Ectodermal cell (in vitro differentiated cells): Measurements from ENCODE around the gene C10orf105.

Experiments used
- H3K27ac ChIP-seq: 2 replicates; pipeline ENCODE4 v1.7.0; 2013; ENCODE audit warnings: mild to moderate bottlenecking, low read depth, low read length; ENCODE audit not compliant: insufficient read depth, poor library complexity, severe bottlenecking
- H3K27me3 ChIP-seq: 2 replicates; pipeline ENCODE4 v1.7.0; 2013; ENCODE audit warnings: mild to moderate bottlenecking, low read length; ENCODE audit not compliant: insufficient read depth, control insufficient read depth, poor library complexity, severe bottlenecking
- H3K36me3 ChIP-seq: one replicate; pipeline ENCODE4 v1.7.0; 2013; ENCODE audit warnings: low read length; ENCODE audit not compliant: control insufficient read depth, insufficient read depth
- H3K4me1 ChIP-seq: one replicate; pipeline ENCODE4 v1.7.0; 2013; ENCODE audit warnings: low read length; ENCODE audit not compliant: control insufficient read depth, insufficient read depth
- H3K4me3 ChIP-seq: 2 replicates; pipeline ENCODE4 v1.7.0; 2013; ENCODE audit warnings: low read depth, low read length, control low read depth; ENCODE audit not compliant: insufficient read depth
- H3K9me3 ChIP-seq: 2 replicates; pipeline ENCODE4 v1.7.0; 2013; ENCODE audit warnings: mild to moderate bottlenecking, low read length, moderate library complexity; ENCODE audit not compliant: control insufficient read depth
- WGBS, 2 experiments: methylation state at CpG; one replicate each; pipeline ENCODE4 v1.1.7; 2013; ENCODE audit warnings: missing lambda C conversion rate in 2 of 2; 5-methylcytosine and 5-hydroxymethylcytosine counted together

C10orf105 gene

DNA sequence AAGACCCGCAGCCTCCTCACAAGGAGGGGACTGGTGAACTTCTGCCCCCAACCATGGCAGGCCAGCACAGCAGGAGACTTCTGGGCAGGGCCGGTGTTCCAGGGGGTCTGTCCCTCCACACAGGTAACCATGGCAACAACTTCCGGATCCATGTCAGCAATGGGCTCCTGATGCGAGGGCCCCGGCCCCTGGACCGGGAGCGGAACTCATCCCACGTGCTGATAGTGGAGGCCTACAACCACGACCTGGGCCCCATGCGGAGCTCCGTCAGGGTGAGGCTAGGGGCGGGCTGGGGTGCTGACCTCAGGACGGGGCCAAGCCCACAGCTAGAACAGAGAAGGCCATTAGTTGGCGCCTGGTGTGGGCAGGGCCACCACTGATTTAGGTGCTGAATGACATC, 5.7 kb upstream of the C10orf105 start:
- Histone ChIP-seq H3K4me3 (no peak overlapping the region), H3K36me3 (no peaks in the 10 kb centered on the region), H3K27me3 (no peaks in the 10 kb centered on the region), H3K27ac (no peak overlapping the region), H3K4me1 (peaks cover 11% of the 10 kb centered on the region), H3K9me3 (no peaks in the 10 kb centered on the region)
- WGBS, 2 experiments, result 90 to 92% methylated on average over 14 of the region's 14 CpGs

DNA sequence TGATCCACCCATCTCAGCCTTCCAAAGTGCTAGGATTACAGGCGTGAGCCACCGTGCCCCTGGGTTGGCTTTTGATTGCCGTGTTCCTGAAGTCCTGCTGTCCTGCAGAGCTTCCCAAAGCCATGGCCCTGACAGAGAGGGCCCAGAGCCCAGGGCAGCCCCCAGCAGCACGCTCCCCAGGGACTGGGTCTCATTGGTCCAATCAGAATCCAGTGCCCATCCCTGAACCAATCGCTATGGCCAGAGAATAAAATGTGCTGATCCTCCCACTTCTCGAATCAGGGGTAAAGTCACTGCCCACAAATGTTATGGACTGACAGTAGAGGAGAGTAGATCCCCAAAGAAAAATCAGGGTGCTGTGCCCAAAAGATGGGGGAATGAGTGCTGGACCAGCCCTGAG, 5.0 kb upstream of the C10orf105 start:
- Histone ChIP-seq H3K4me3 (no peak overlapping the region), H3K9me3 (no peaks in the 10 kb centered on the region), H3K27me3 (no peaks in the 10 kb centered on the region), H3K36me3 (no peaks in the 10 kb centered on the region), H3K4me1 (peaks cover 18% of the 10 kb centered on the region), H3K27ac (no peak overlapping the region)
- 94% methylated on average over 6 of the region's 6 CpGs for WGBS, 2 experiments

GRCh38 chr10:71723311-71723710, 3.7 kb upstream of the C10orf105 start:
- WGBS, 2 experiments, result 93 to 96% methylated on average over 11 of the region's 11 CpGs
- H3K27me3 ChIP-seq, result no peaks in the 10 kb centered on the region
- H3K9me3 ChIP-seq, result no peaks in the 10 kb centered on the region
- no peak overlapping the region for H3K27ac ChIP-seq
- no peaks in the 10 kb centered on the region for H3K36me3 ChIP-seq
- no peak overlapping the region for H3K4me3 ChIP-seq
- peaks cover 16% of the 10 kb centered on the region for H3K4me1 ChIP-seq

- WGBS, 2 experiments, result 84 to 94% methylated on average over 1 of the region's 1 CpG
- no peak overlapping the region for H3K4me3 ChIP-seq
- H3K27me3 ChIP-seq, result no peaks in the 10 kb centered on the region
- H3K9me3 ChIP-seq, result no peaks in the 10 kb centered on the region
- H3K4me1 ChIP-seq, result peaks cover 13% of the 10 kb centered on the region
- H3K36me3 ChIP-seq, result no peaks in the 10 kb centered on the region
- H3K27ac ChIP-seq, result no peak overlapping the region
Measured at GRCh38 chr10:71722849-71723248, 3.3 kb upstream of the C10orf105 start.

DNA sequence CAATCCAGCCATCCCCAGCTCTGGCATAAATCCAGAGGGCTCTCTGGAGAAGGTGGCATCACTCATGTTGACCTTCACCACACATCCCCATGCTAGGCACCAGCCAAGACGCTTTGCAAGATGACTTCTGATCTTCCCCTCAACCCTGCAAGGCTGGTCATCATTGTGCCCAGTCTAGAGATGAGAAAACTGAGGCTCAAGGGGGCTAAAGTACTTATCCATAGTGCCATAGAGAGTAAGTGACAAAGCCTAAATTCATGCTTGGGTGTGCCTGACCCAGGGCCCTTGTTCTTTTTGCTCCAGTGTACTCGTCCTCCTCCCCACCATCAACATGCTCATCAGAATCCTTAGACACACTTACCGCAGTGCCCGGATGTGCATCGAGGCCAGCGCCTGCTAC, 1.7 kb upstream of the C10orf105 start:
- H3K27ac ChIP-seq, result no peak overlapping the region

DNA sequence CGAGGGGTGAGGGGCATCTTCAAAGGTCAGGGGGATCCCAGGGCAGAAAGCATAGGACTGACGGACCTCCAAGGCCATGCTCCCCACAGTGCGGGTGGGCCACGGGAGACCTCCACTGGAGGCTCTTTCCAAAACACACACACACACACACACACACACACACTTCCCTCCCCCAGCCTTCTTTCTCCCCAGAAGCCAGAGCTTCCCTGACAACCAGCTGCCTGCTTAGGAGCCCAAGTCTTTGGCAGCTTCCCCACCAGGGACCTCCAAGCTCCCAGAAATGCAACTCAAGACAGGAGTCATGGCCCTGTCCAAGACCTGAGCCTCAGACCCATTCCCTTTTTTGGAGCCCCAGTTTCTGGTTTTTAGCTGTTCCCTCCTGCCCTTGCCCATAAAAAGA, 710 bp upstream of the C10orf105 start:
- no peak overlapping the region for H3K27ac ChIP-seq
- no peak overlapping the region for H3K4me3 ChIP-seq
- 71 to 79% methylated on average over 4 of the region's 4 CpGs for WGBS, 2 experiments
- H3K36me3 ChIP-seq, result no peaks in the 10 kb centered on the region
- no peaks in the 10 kb centered on the region for H3K9me3 ChIP-seq
- H3K27me3 ChIP-seq, result no peaks in the 10 kb centered on the region
- peaks cover 13% of the 10 kb centered on the region for H3K4me1 ChIP-seq

More for the DNA sequence above, 1.7 kb upstream of the C10orf105 start:
- H3K9me3 ChIP-seq, result no peaks in the 10 kb centered on the region
- H3K4me1 ChIP-seq, result peaks cover 13% of the 10 kb centered on the region
- H3K36me3 ChIP-seq, result no peaks in the 10 kb centered on the region
- no peaks in the 10 kb centered on the region for H3K27me3 ChIP-seq
- 90 to 94% methylated on average over 6 of the region's 6 CpGs for WGBS, 2 experiments
- H3K4me3 ChIP-seq, result no peak overlapping the region

DNA sequence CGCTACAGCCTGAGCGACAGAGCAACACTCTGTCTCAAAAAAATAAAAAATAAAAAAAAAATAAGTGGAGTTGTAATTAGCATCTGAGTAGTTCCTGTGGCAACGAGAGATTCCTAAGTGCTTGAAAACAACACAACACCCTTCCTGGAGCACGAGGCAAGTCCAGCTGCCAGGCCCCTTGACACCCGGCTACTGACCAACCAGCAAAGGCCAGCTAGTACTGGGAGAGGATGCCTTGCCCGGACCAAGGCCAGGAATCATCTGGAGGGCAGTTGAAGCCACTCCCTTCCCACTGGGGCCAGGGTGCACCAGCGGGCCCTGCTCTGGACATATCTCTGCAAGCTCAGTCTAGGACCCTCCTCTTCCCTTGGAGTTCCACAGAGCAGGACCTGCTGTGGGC, 536 bp downstream of the C10orf105 start:
- Histone ChIP-seq H3K27ac (no peak overlapping the region), H3K4me1 (peaks cover 13% of the 10 kb centered on the region), H3K9me3 (no peaks in the 10 kb centered on the region), H3K36me3 (no peaks in the 10 kb centered on the region), H3K27me3 (no peaks in the 10 kb centered on the region), H3K4me3 (no peak overlapping the region)
- WGBS, 2 experiments, result 87 to 89% methylated on average over 5 to 7 of the region's 7 CpGs

- Histone ChIP-seq H3K4me1 (peaks cover 20% of the 10 kb centered on the region), H3K36me3 (no peaks in the 10 kb centered on the region), H3K9me3 (no peaks in the 10 kb centered on the region), H3K4me3 (no peak overlapping the region), H3K27me3 (no peaks in the 10 kb centered on the region), H3K27ac (no peak overlapping the region)
- WGBS, 2 experiments, result 84 to 86% methylated on average over 10 of the region's 10 CpGs
Measured at GRCh38 chr10:71718165-71718698, 1.3 kb downstream of the C10orf105 start.

DNA sequence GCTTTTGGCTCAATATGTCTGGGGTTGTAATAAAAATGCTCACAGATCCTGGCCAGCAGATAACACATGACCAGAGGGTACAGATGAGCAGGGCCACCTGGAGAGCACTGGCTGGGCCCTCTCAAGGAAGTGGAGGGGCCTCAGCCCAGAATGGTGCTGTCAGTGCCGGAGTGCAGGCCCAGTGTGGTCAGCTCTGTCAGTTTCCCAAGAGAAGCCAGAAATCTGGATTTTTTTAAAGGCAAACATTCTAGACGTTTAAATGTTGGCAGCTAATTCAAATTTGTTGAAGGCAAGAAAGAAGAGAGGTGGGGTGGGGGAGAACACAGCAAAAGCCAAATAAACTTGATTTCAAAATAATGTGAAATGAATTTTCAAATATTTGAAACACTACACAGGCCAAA, 2.0 kb downstream of the C10orf105 start:
- Histone ChIP-seq H3K27ac (no peak overlapping the region), H3K4me1 (peaks cover 24% of the 10 kb centered on the region), H3K36me3 (no peaks in the 10 kb centered on the region), H3K9me3 (no peaks in the 10 kb centered on the region), H3K4me3 (no peak overlapping the region), H3K27me3 (no peaks in the 10 kb centered on the region)
- WGBS, 2 experiments, result 92 to 94% methylated on average over 2 of the region's 2 CpGs

GRCh38 chr10:71717056-71717455, 2.5 kb downstream of the C10orf105 start:
- H3K27ac ChIP-seq, result no peak overlapping the region
- H3K36me3 ChIP-seq, result no peaks in the 10 kb centered on the region
- H3K9me3 ChIP-seq, result no peaks in the 10 kb centered on the region
- no peak overlapping the region for H3K4me3 ChIP-seq
- peaks cover 24% of the 10 kb centered on the region for H3K4me1 ChIP-seq
- WGBS, 2 experiments, result 86 to 88% methylated on average over 4 of the region's 4 CpGs
- H3K27me3 ChIP-seq, result no peaks in the 10 kb centered on the region

DNA sequence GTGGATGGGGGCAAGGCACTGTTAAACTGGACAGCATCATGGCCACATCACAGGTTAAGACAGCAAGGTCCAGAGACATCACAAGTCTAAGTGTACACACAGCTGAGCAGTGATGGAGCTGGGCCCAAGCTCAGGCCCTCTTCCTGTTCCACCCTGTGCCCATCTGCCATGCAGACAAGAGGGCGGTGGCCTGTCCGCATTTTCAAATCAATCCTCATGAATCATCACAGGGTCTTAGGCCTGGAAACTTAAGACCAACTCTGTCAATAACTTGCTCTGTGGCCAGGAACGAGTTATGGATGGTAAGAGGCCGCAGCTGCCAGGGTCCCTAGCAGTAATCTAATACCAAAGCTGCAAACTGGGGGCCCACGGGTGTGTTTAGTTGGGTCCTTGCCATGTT, 3.2 kb downstream of the C10orf105 start:
- Histone ChIP-seq H3K27ac (no peak overlapping the region), H3K36me3 (no peaks in the 10 kb centered on the region), H3K9me3 (no peaks in the 10 kb centered on the region), H3K27me3 (no peaks in the 10 kb centered on the region), H3K4me3 (no peak overlapping the region), H3K4me1 (peaks cover 24% of the 10 kb centered on the region)
- WGBS, 2 experiments, result 93 to 95% methylated on average over 5 of the region's 5 CpGs
